Stimulated activated CD4-positive, alpha-beta T cell treated with anti-CD3 and anti-CD28 coated beads, Interleukin-1b, Interleukin-23, amount 100 ng/mL, for 24 hours (primary cell): ENCODE measurements around the gene HIVEP2.

Source experiments
- DNase-seq, 4 experiments: peaks; one replicate each; pipeline ENCODE4 v3.0.0-alpha.2; 2020; ENCODE audit warnings: low read depth in 4 of 4, low spot score in 1 of 4

The HIVEP2 gene

DNA sequence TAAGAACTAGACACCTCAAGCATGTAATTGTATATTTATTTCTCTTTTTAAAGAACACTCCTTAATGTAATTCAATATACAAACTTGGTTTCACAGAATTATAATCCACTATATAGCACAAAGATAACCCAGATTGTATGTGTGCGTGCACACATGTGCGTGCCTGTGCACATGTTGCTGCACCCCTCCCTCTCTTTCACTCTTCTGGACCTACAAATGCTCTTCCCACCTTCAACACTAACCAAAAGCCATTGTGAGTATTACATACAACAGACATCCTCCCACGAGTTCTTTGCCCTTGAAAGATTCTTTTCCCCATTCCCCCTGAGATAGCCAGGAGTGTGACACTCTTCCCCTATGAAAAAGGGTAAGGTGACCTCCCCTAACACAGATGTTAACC lies 193.5 kb downstream of the HIVEP2 start:
- DNase-seq, result no peak

- no peak for DNase-seq
Measured at GRCh38 chr6:142750998-142751397, 194.0 kb downstream of the HIVEP2 start.

GRCh38 chr6:142749556-142749955 lies 195.4 kb downstream of the HIVEP2 start:
- no peak for DNase-seq

DNA sequence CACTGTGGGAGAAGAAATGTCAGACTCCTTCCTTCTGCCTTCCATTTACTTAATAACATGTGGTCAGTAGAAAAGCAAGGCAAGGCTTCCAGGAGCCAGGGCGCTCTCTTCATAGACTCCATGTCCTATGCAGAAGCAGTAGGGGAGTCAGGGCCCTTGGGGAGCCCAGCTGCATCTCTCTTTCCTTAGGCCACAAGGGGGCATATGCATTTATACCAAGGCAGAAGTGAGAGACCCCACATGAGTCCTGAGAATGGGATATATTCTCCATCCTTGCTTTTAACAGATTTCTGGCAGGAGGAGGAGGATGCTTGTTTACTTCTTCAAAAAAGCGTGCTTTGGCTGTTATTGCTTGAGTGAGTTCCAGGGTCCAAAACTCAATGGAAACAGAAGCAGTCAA lies 198.5 kb downstream of the HIVEP2 start:
- DNase-seq, result peak in 1 of 4 experiments; percentile 7

DNA sequence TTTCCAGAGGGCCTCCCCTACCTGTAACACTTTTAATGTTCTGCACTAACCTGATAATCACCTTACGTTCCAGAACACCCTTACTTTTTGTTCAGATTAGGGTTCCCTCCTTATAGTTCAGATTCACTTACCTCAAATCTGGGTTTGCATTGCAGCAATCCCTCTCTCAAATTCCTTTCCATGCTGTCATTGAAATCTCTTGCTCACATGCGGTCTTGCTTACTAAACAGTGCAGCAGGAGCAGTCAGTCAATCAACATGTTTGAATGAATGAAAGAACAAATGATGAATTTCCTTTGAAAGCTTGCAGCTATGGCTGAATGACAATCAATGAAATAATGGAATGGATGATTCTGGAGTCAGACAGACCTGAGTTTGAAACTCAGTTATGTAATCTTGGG lies 200.1 kb downstream of the HIVEP2 start:
- DNase-seq, result no peak

DNA sequence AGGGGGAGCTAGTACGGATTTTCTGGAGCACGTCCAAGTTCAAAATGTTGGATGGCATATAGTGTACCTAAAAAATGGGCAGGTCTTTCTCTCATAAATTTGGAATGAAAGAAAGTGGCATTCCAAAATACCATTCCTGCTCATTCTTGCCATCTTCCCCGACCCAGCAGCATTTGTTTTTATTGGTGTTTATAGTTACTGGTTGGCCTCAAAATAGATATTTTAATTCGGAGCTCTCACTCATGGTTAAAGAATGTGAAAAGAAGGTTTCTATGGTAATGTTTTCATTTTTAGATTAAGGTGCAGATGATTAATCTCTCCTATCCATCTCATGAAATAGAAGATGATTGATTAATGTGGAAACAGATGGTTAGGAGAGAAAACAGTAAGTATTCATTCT lies 204.5 kb downstream of the HIVEP2 start:
- DNase-seq, result no peak

DNA sequence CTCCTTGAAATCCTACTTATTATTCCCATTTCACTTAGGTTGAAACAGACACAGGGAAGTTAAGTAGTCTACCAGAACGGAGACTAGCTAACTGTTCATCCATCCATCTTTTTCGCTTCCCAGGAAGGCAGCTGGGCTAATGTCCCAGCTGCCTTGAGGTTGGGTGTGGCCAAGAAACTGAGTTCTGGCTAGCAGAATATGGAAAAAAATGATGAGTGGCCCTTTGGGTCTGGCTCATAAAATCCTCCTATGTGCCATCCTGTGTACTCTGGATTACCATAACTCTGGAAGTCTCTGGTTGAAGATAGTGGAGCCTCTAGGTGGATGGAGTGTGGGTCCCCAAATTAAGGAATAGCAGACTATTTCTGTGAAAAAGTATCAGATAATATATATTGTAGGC lies 206.2 kb downstream of the HIVEP2 start:
- no peak for DNase-seq

DNA sequence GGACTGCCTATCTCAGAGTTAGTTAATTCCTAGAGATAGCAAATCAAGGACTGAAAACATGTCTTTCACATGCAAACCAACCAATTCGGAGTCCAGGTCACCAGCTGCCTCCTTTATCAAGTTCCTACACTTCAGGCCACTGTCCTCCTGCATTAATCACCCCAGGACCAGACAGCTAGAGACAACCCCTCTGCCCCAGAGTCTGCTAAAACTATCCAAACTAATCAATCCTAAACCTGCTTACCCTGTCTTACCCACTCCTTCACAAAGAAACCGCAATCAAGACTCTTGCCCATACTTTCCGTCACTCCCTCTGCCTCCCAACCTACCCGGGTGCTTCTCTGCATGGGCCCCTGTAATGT lies 207.0 kb downstream of the HIVEP2 start:
- no peak for DNase-seq

GRCh38 chr6:142737368-142738034 lies 207.5 kb downstream of the HIVEP2 start:
- DNase-seq, result no peak

DNA sequence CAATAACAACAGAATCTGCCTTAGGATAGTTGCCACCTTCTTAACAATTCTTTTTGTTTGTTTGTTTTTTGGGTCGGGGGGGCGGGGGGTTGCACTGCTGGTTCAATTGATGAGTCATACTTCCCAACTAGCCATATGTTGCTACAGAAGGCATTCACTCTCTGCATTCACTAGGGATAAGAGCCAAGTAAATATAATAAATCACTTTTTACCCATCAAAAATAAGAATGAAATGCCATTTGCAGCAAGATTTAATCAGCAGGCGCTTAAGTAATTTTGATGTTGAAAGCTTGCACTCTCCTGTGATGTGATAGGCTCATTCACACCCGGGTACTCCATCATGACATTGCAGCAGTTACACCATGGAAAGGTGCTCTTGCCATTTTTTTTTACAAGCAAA lies 209.8 kb downstream of the HIVEP2 start:
- no peak for DNase-seq

GRCh38 chr6:142732790-142733189 lies 212.2 kb downstream of the HIVEP2 start:
- no peak for DNase-seq

- no peak for DNase-seq
Measured at GRCh38 chr6:142731611-142732010, 213.4 kb downstream of the HIVEP2 start.

- DNase-seq, result no peak
Measured at GRCh38 chr6:142729618-142730017, 215.4 kb downstream of the HIVEP2 start.

- DNase-seq, result no peak
Measured at GRCh38 chr6:142728910-142729481, 216.0 kb downstream of the HIVEP2 start.

DNA sequence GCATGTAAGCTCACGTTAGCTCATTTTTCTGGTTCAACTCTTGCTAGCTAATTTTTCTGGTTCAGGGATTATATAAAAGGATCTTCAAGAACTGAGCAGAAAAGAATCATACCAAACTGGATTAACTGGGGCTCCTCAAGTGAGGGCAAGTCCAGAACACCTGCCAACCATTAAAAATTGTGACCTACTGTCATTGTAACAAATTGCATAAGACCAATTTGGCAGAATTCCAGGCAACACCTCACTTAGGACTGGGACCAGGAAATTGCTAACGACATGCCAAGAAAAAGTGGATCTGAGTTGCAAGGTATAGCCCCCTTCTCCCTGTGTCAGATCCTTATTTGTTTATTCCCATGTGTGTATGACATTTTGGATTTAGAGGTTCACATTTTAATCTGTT lies 216.6 kb downstream of the HIVEP2 start:
- no peak for DNase-seq

DNA sequence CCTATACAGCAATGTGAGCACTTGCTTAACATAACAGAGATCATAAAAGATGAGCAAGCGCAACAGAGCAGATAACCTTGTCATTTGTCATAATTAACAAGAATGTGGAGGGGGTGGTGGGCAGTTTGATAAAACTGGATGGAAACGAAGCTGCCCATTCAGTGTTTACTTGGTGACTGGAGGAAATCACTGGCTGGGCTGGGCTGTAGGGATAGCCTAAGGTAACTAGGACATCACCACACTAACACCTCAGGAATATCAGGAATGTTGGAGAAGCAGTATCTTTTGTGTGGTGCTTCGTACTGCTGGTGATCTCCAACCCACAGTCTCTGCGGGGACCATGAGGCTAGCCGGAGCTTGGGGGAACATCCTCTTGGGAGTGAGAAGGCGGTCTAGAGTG lies 218.4 kb downstream of the HIVEP2 start:
- DNase-seq, result no peak

GRCh38 chr6:142725024-142725770 lies 219.8 kb downstream of the HIVEP2 start:
- no peak for DNase-seq

- DNase-seq, result no peak
Measured at GRCh38 chr6:142722841-142723240, 222.1 kb downstream of the HIVEP2 start.

DNA sequence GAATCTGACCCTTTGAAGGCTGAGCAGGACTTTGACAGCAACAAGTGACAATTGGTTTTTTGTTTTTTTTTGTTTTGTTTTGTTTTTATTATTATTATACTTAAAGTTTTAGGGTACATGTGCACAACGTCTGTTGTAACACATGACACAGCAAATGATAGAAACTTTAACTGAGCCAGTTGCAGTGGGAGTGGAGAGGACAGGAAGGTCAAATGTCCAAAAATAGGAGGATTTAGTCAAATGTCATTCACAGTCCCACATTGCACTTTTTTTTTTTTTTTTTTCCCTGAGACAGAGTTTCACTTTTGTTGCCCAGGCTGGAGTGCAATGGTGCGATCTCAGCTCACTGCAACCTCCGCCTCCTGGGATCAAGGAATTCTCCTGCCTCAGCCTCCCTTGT lies 223.0 kb downstream of the HIVEP2 start:
- no peak for DNase-seq

DNA sequence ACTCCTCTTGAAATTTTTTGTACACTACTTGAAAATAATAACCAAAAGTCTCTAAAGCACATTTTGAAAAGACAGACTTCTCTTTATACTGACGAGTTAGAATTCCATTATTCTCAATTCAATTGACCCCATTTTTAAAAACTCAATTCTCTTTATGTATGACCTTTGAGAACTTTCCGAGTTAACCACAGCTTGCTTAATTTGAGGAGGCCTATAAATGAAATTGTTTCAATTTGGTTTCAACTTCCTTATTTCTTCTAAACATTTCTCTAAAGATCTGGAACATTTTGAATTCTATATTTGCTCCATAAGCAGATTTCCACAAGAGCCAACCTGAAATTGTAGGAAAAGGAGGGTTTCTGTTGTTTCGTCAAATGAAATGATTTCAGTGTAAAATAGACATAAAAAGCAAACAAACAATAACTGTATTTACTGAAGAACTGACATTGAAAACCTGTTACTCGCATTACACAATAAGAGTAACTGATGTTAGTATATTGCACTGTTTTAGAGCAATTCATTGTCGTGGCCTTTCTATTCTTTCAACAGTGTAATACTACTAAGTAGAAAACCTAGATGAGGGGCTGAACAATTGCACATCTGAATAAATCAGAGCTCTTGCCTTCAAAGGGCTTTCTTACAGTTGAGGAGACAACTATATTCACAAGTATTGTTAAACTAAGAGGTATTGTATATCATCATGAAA lies 223.6 kb downstream of the HIVEP2 start:
- DNase-seq, result no peak

GRCh38 chr6:142718667-142719191 lies 226.2 kb downstream of the HIVEP2 start:
- DNase-seq, result no peak

DNA sequence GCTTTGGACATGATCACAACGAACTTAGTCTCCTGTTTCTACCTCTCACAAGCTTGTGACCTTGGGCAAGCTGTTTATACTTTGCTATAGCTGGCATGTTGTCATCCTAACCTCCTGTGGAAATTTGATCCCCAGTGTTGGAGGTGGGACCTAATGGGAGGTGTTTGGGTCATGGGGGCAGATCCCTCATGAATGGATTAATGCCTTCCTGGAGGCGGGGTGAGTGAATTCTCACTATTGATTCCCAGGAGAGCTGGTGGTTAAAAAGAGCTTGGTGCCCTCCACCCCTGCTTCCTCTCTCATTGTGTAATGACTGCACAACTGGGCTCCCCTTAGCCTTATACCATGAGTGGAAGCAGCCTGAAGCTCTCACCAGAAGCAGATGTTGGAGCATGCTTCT lies 228.9 kb downstream of the HIVEP2 start:
- DNase-seq, result no peak
